ENCODE data around the gene CCDC97.
A peak's percentile ranks its signal among the peaks of the same experiment; 100 is the strongest.

Gene CCDC97

DNA sequence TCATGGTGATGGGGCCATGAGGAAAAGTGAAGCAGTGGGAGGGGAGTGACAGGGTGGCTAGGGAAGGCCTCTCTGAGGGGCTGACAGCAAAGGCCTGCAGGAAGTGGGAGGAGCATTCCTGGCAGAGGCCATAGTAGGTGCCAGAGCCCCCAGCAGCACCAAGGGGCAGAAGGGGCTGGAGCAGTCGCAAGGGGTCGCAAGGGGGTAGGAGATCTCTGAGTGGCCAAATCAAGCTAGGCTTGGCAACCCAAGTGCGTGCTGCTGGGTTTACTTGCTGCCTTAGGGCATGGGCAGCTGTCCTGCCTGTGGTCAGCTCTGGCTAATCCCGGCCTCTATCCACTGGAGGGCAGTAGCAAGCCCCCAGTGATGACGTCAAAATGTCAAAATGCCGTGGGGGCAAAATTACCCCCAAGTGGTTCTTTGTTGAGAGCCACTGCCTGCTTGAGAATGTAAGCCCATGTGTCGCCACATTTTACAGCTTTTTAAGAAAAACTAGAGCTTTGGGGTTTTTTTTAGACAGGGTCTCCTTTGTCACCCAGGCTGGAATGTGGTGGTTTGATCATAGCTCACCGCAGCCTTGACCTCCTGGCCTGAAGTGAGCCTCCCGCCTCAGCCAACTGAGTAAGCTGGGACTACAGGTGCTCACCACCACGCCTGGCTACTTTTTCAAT, 11.8 kb downstream of the CCDC97 start:
- TF ChIP-seq, protein P1, sequence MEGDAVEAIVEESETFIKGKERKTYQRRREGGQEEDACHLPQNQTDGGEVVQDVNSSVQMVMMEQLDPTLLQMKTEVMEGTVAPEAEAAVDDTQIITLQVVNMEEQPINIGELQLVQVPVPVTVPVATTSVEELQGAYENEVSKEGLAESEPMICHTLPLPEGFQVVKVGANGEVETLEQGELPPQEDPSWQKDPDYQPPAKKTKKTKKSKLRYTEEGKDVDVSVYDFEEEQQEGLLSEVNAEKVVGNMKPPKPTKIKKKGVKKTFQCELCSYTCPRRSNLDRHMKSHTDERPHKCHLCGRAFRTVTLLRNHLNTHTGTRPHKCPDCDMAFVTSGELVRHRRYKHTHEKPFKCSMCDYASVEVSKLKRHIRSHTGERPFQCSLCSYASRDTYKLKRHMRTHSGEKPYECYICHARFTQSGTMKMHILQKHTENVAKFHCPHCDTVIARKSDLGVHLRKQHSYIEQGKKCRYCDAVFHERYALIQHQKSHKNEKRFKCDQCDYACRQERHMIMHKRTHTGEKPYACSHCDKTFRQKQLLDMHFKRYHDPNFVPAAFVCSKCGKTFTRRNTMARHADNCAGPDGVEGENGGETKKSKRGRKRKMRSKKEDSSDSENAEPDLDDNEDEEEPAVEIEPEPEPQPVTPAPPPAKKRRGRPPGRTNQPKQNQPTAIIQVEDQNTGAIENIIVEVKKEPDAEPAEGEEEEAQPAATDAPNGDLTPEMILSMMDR (IDR thresholded peaks at IDR 0.05; ENCODE audit: low read depth, low read length), result peak; percentile 79
- H3K4me3 ChIP-seq (ENCODE audit: low read depth, low read length), result no peak overlapping the region

DNA sequence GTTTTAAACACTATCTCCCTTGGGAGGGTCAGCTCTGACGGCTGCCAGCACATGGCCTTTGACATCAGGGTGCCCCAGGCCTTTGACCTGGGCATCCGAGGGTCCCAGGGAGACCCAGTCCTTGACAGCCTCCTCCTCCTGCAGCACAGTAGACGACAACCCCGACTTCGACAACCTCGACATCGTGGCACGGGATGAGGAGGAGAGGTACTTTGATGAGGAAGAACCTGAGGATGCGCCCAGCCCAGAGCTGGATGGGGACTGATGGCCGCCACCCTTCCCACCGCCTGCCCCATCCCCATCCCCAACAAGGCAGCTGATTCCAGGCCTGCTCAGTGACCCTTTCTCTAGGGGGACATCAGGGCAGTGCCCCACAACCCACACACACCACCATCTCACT, 12.5 kb downstream of the CCDC97 start:
- H3K4me3 ChIP-seq (ENCODE audit: low read depth, low read length), result no peak overlapping the region; the same call in 1 of the 2 replicates
- TF ChIP-seq, protein P1 (IDR thresholded peaks at IDR 0.05; ENCODE audit: low read depth, low read length), result no peak

DNA sequence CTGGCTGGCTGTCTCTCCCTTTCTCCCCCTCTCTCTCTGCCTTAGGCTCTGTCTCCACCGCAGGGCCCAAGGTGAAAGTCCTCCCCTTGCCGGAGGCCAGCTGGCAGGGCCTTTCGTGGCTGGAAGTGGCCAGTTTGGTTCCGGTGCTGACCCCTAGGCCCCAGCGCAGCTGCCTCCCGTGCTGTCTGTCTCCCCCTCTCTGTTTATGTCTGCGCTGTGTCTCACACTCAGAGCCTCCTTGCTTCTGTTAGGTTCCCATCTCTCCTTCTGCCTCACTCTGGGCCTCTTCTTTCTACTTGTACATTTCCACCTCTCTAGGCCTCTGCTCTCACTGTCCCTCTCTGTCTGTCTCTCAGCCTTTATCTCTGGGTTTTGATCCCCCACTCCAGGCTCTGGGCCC, 13.1 kb downstream of the CCDC97 start:
- peak overlapping the region; percentile 34 for H3K4me3 ChIP-seq (ENCODE audit: low read depth, low read length)
- TF ChIP-seq, protein P1 (IDR thresholded peaks at IDR 0.05; ENCODE audit: low read depth, low read length), result no peak

DNA sequence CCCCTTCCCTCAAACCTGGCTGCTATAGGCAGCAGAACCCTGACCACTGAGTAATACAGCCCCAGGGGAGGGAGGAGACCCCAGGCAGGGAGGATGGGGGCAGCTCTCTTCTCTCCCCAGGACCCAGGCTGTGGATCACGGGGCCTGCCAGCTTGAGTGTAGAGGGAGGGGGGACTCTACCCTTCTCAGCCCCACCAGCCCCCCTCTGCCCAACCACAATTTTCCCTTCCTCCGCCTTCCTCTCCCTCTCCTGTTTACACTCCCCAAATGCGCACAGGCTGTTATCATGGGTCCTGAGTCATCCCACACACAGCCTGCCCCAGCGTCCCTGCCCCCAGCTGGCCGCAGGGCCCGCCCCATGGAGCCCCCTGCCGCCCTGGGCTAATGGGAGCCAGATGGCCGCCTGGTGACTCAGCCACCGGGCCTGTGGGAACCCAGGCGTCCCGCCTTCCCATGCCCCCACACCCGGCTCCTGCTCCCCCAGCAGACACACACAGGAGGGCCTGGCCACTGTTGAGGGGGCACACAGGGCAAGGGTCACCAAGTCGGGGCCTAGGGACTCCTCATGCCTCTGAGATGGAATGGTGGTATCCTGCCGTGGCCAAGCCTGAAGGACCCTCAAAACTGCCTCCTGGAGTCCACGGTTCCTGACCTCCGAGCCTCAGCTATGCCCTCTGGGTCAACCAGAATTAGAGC, 13.6 kb downstream of the CCDC97 start:
- TF ChIP-seq, protein P1 (IDR thresholded peaks at IDR 0.05; ENCODE audit: low read depth, low read length), result no peak
- H3K4me3 ChIP-seq (ENCODE audit: low read depth, low read length), result peak overlapping the region; percentile 34

DNA sequence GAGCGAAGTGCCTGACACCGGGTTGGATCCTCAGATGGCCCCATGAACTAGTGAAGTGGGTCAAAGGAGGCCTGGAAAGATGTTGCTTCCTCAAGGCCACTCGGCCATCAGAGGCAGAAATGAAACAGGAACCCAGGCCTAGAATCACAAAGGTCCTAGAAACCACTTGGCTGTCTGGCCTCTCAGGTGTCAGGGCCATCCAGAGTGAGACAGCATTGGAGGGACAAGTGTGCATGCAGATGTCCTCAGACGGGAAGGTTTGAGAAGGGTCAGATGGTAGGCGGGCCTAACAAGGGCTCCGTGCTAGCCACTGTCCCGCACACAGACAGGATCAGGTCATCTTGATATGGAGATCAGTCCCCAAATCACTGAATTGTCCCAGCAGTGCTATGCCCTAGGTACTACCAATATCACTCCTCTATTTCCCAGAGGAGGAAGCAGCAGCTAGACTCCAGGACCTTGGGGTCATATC, 14.3 kb downstream of the CCDC97 start:
- TF ChIP-seq, protein P1 (IDR thresholded peaks at IDR 0.05; ENCODE audit: low read depth, low read length), result no peak
- no peak overlapping the region for H3K4me3 ChIP-seq (ENCODE audit: low read depth, low read length)

DNA sequence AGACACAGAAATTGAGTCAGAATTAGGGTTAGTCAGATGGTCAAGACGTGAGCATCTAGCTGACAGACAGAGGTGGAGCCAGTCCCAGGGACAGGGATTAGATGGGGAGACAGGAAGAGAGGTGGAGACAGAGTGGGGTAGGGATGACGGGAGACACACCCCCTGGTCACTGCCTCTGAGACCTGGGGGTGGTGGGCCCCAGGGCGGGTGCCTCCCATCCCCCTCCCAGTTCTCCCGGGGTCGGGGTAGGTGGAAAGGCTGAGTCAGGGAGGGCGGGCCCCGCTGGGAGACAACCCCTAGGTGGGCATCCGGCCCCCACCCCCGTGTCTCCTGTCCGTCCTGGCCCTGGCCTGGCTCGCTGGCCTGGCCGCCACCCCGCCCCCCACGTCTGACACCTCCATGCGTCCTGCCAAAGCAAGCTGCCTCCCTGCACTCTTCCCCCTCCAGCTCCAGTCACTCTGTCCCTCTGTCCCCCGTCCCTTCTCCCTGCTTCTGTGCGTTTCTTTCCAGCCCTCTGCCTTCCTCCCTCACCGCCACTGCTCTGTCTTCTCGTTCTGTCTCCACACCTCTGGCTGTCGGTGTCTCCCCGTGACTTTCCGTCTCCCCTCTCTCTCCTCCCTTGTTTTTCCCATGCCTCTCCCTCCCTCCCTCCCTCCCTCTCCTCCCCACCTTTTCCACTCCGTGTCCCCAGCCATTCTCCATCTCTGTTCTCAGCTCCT, 15.1 kb downstream of the CCDC97 start:
- no peak overlapping the region for H3K4me3 ChIP-seq (ENCODE audit: low read depth, low read length)
- TF ChIP-seq, protein P1 (IDR thresholded peaks at IDR 0.05; ENCODE audit: low read depth, low read length), result no peak

DNA sequence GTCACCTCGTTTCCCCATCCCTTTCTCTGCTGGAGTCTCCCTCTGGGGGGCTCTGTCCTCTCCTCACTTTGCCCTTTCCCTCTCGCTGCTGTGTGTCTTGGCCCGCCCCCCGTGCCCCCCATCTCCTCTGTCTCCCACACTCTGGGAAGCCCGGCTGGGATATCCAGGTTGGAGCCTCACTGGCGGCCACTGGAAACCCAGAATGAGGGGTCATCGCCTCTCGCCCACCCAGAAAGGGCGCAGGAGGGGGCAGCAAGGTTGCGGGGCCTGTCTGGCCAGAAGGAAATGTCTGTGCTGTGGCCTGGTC, 15.6 kb downstream of the CCDC97 start:
- H3K4me3 ChIP-seq (ENCODE audit: low read depth, low read length), result 0 out of 2 replicates have a peak overlapping the region, but pooled peaks have one; percentile 17
- TF ChIP-seq, protein P1 (IDR thresholded peaks at IDR 0.05; ENCODE audit: low read depth, low read length), result no peak

Data from WI38 (cell line).